A549 (cell line): ENCODE results near the gene FAT1. TPM values are rescaled to one million over a fixed set of nuclear protein-coding genes. Genes with fewer than 3 reads are reported as not detected.

Experiments
- ATAC-seq, 2 experiments: fragments of 200-7000 bp in 1 of 2; fragments of >200 bp in 1 of 2; cut with Nextera tagmentation in 1 of 2; cut with Tn5 transposase in 1 of 2; 3 replicates each; pipeline versions ENCODE4 v1.8.0 to v1.9.1; 2018 to 2020; ENCODE audit warnings: mild to moderate bottlenecking in 1 of 2, moderate library complexity in 1 of 2
- CTCF ChIA-PET: fragments of 300-600 bp; sonication (Branson Sonifier 250); formaldehyde crosslinking; extraction: SDS; loops from one replicate; lab custom pipeline; 2021; ENCODE audit warnings: antibody characterized with exemption, inconsistent platforms; lab: Yijun Ruan, JAX
- POLR2A ChIA-PET: fragments of 350-600 bp; formaldehyde crosslinking; extraction: SDS; loops from one replicate; lab custom pipeline; 2021; ENCODE audit warnings: antibody characterized with exemption, inconsistent platforms; lab: Yijun Ruan, JAX
- DNase-seq, 2 experiments: peaks; one replicate each; pipeline versions ENCODE4 v3.0.0 to v3.0.0-alpha.2; 2011 to 2016; ENCODE audit warnings: low read depth in 1 of 2, low spot score in 1 of 2
- FAIRE-seq: peaks from 2 replicates; lab custom pipeline; 2011; peaks lifted over from hg19 to GRCh38; lab: Jason Lieb, UNC
- H3K27ac ChIP-seq, 2 experiments: fragments of >200 bp; sonication (Bioruptor Twin); formaldehyde crosslinking; 3 replicates each; pipeline ENCODE4 v1.5.1; 2016 to 2017
- H3K4me1 ChIP-seq: fragments of >200 bp; sonication (Bioruptor Twin); formaldehyde crosslinking; 3 replicates; pipeline ENCODE4 v1.6.1; 2016
- H3K4me2 ChIP-seq: fragments of >200 bp; sonication (Bioruptor Twin); formaldehyde crosslinking; 3 replicates; pipeline ENCODE4 v1.6.1; 2016
- H3K4me3 ChIP-seq: fragments of >200 bp; sonication (Bioruptor Twin); formaldehyde crosslinking; 3 replicates; pipeline ENCODE4 v1.5.1; 2016
- H3K9me3 ChIP-seq: fragments of >200 bp; sonication (Bioruptor Twin); formaldehyde crosslinking; 3 replicates; pipeline ENCODE4 v1.6.1; 2016
- CBX2 ChIP-seq: fragments of 200-600 bp; sonication (generic); IDR thresholded peaks from 2 replicates; pipeline ENCODE4 v1.6.1; 2016; ENCODE audit warnings: low read depth, mild to moderate bottlenecking, borderline replicate concordance
- CHD2 ChIP-seq: fragments of 150-350 bp; IDR thresholded peaks from 2 replicates; pipeline ENCODE4 v1.6.1; 2014; ENCODE audit warnings: low read length; ENCODE audit not compliant: partially characterized antibody
- CTCF ChIP-seq: fragments of >200 bp; sonication (Bioruptor Twin); formaldehyde crosslinking; IDR thresholded peaks from 3 replicates; pipeline ENCODE4 v1.5.1; 2016
- EP300 ChIP-seq, 2 experiments: fragments of >200 bp; sonication (Bioruptor Twin); formaldehyde crosslinking; IDR thresholded peaks; 2 replicates in 1 of 2; 3 replicates in 1 of 2; pipeline ENCODE4 v1.6.1; 2016 to 2017
- ESRRA ChIP-seq: fragments of 150-350 bp; IDR thresholded peaks from 2 replicates; pipeline ENCODE4 v1.6.1; 2014; ENCODE audit warnings: mild to moderate bottlenecking, low read length, borderline replicate concordance
- HDAC2 ChIP-seq: fragments of 200-600 bp; sonication (generic); IDR thresholded peaks from 2 replicates; pipeline ENCODE4 v1.6.1; 2016
- HEYL ChIP-seq: fragments of 250-450 bp; sonication (Bioruptor Pico); IDR thresholded peaks from 2 replicates; pipeline ENCODE4 v1.8.0; 2021; ENCODE audit warnings: mild to moderate bottlenecking, moderate library complexity
- HMGXB4 ChIP-seq: fragments of 250-450 bp; sonication (Bioruptor Pico); IDR thresholded peaks from 2 replicates; pipeline ENCODE4 v1.5.0; 2021; ENCODE audit warnings: mild to moderate bottlenecking, moderate library complexity, borderline replicate concordance
- JUN ChIP-seq, 2 experiments: fragments of >200 bp; sonication (Bioruptor Twin); formaldehyde crosslinking; IDR thresholded peaks; 2 replicates in 1 of 2; 3 replicates in 1 of 2; pipeline ENCODE4 v1.6.1; 2016 to 2017
- KDM1A ChIP-seq: fragments of 200-600 bp; sonication (generic); IDR thresholded peaks from 2 replicates; pipeline ENCODE4 v1.6.1; 2016; ENCODE audit warnings: low read depth, mild to moderate bottlenecking
- KDM5A ChIP-seq: fragments of 200-600 bp; sonication (generic); IDR thresholded peaks from 2 replicates; pipeline ENCODE4 v1.6.1; 2016; ENCODE audit warnings: antibody characterized with exemption, mild to moderate bottlenecking
- MAX ChIP-seq: IDR thresholded peaks from 2 replicates; pipeline ENCODE4 v1.6.1; 2012
- MAZ ChIP-seq: fragments of 150-350 bp; IDR thresholded peaks from 2 replicates; pipeline ENCODE4 v1.6.1; 2014; ENCODE audit warnings: antibody characterized with exemption, low read depth, low read length, borderline replicate concordance
- POLR2A ChIP-seq: IDR thresholded peaks from 2 replicates; pipeline ENCODE4 v1.6.1; 2012; ENCODE audit warnings: mild to moderate bottlenecking, low read length
- POLR2AphosphoS2 ChIP-seq: conservative IDR thresholded peaks from 2 replicates; pipeline ENCODE4 v1.6.1; 2012; ENCODE audit warnings: low read length, improper control_type of control experiment, inconsistent platforms
- RAD21 ChIP-seq, 2 experiments: fragments of >200 bp in 1 of 2; sonication (Bioruptor Twin) in 1 of 2; formaldehyde crosslinking in 1 of 2; IDR thresholded peaks in 1 of 2; conservative IDR thresholded peaks in 1 of 2; 2 replicates in 1 of 2; 3 replicates in 1 of 2; pipeline ENCODE4 v1.6.1; 2012 to 2018; ENCODE audit warnings: inconsistent platforms in 1 of 2
- RARB ChIP-seq: fragments of 250-450 bp; sonication (Bioruptor Pico); IDR thresholded peaks from 2 replicates; pipeline ENCODE4 v1.8.0; 2021; ENCODE audit warnings: mild to moderate bottlenecking, moderate library complexity
- REST ChIP-seq: fragments of 200-600 bp; sonication (generic); IDR thresholded peaks from 2 replicates; pipeline ENCODE4 v1.6.1; 2016; ENCODE audit warnings: antibody characterized with exemption, mild to moderate bottlenecking, moderate library complexity
- RNF2 ChIP-seq: fragments of 200-600 bp; sonication (generic); IDR thresholded peaks from 2 replicates; pipeline ENCODE4 v1.6.1; 2016; ENCODE audit warnings: low read depth, mild to moderate bottlenecking, antibody characterized with exemption, moderate library complexity, borderline replicate concordance
- SMC3 ChIP-seq: fragments of >200 bp; sonication (Bioruptor Twin); formaldehyde crosslinking; IDR thresholded peaks from 3 replicates; pipeline ENCODE4 v1.6.1; 2018; ENCODE audit warnings: inconsistent platforms
- SREBF2 ChIP-seq: fragments of 450-650 bp; IDR thresholded peaks from 2 replicates; pipeline ENCODE4 v1.6.1; 2014; ENCODE audit warnings: mild to moderate bottlenecking, moderate library complexity
- TFCP2L1 ChIP-seq: fragments of 250-450 bp; sonication (Bioruptor Pico); IDR thresholded peaks from 2 replicates; pipeline ENCODE4 v1.5.0; 2021; ENCODE audit warnings: mild to moderate bottlenecking
- TP53 ChIP-seq: fragments of 250-450 bp; sonication (Bioruptor Pico); IDR thresholded peaks from 2 replicates; pipeline ENCODE4 v1.5.0; 2021; ENCODE audit warnings: mild to moderate bottlenecking, moderate library complexity
- ZNF302 ChIP-seq: fragments of 250-450 bp; sonication (Bioruptor Pico); IDR thresholded peaks from 2 replicates; pipeline ENCODE4 v1.9.0; 2021; ENCODE audit warnings: inconsistent platforms, mild to moderate bottlenecking, moderate library complexity
- ZSCAN20 ChIP-seq: fragments of 250-450 bp; sonication (Bioruptor Pico); IDR thresholded peaks from 2 replicates; pipeline ENCODE4 v1.8.0; 2022; ENCODE audit warnings: mild to moderate bottlenecking, moderate library complexity
- WGBS: methylation state at CpG from one replicate; pipeline ENCODE4 v1.1.6; 2017; ENCODE audit errors: missing lambda C conversion rate; 5-methylcytosine and 5-hydroxymethylcytosine counted together
- polyA plus RNA-seq, 4 experiments: library from polyadenylated mRNA; depleted of rRNA in 3 of 4; stranded (reverse); fragments of >200 nt; fragmentation: RNase III in 1 of 4; extraction: RNeasy Plus Mini Kit Qiagen cat#74134 plus additional on column Dnase treatment in 1 of 4; gene quantifications; 2 replicates in 3 of 4; 3 replicates in 1 of 4; pipeline ENCODE4 v1.2.3, GENCODE V29; 2011 to 2017

The FAT1 gene
- polyA plus RNA-seq, 2 of the 4 experiments (the other 2 are of a cell fraction) = 62.2 to 177 TPM

- H3K4me3 ChIP-seq = no peak overlapping the region
- H3K4me1 ChIP-seq = peaks cover 64% of the 10 kb centered on the region
- no peak for DNase-seq
- no peak for FAIRE-seq
- CTCF ChIA-PET = interaction anchor here (0.6 to 2.2 kb wide), 20 partner anchors 9 to 999 kb away, joined by 3 to 10 read pairs (median 5); partner anchors contain the start of genes FAT1 and MTNR1A
- POLR2A ChIA-PET = interaction anchor here (0.9 kb wide), 1 partner anchor 54 kb away, joined by 3 read pairs; the partner anchor contains the start of gene FAT1
- peak overlapping the region; percentile 36 to 79; a peak in 4 of 6 replicates for H3K27ac ChIP-seq
- no peak for TF ChIP-seq MAX
- no peak for TF ChIP-seq ESRRA
- no peak for TF ChIP-seq TFCP2L1
- TF ChIP-seq HDAC2 = no peak
- TF ChIP-seq, all 56 proteins: peak for 0
- Histone ChIP-seq H3K9me3 (no peaks in the 10 kb centered on the region), H3K4me2 (peak overlapping the region; percentile 57)
- 16% methylated on average over 5 of the region's 5 CpGs for WGBS
- peak in 1 of 2 experiments; percentile 31; a peak in 3 of 6 replicates for ATAC-seq
Measured at GRCh38 chr4:186669735-186670134, 53.9 kb downstream of the FAT1 start.

GRCh38 chr4:186669159-186669731 is 54.4 kb downstream of the FAT1 start:
- 71% methylated on average over 21 of the region's 21 CpGs for WGBS
- Histone ChIP-seq H3K4me3 (no peak overlapping the region), H3K4me1 (peaks cover 66% of the 10 kb centered on the region), H3K4me2 (peak overlapping the region; percentile 57), H3K27ac (peak overlapping the region; percentile 36 to 79; a peak in 4 of 6 replicates), H3K9me3 (no peaks in the 10 kb centered on the region)
- TF ChIP-seq TP53 (no peak), ZSCAN20 (CRISPR knock-in tag) (no peak), MAZ (no peak), KDM1A (no peak), SMC3 (peak; percentile 64), RAD21 (conservative IDR thresholded peaks at IDR 0.05 in 1 of 2, IDR thresholded peaks at IDR 0.05 in 1 of 2) (peak; percentile 59 to 68), KDM5A (no peak), CTCF (peak; percentile 55), HEYL (CRISPR knock-in tag) (no peak)
- ChIA-PET POLR2A (interaction anchor here (0.9 kb wide), 1 partner anchor 55 kb away, joined by 3 read pairs; the partner anchor contains the start of gene FAT1), CTCF (interaction anchor here (0.6 to 2.2 kb wide), 19 partner anchors 9 to 276 kb away, joined by 3 to 10 read pairs (median 5); partner anchors contain the start of genes FAT1 and MTNR1A)
- FAIRE-seq (no peak), DNase-seq (peak in 1 of 2 experiments; percentile 38), ATAC-seq (peak; percentile 61 to 62; a peak in 4 of 6 replicates)

- Histone ChIP-seq H3K4me1 (peaks cover 51% of the 10 kb centered on the region), H3K9me3 (no peaks in the 10 kb centered on the region), H3K27ac (peak overlapping the region; percentile 65 to 70; a peak in 3 of 6 replicates), H3K4me3 (no peak overlapping the region), H3K4me2 (peak overlapping the region; percentile 71)
- DNase-seq (no peak), ATAC-seq (peak in 1 of 2 experiments; percentile 51; a peak in 2 of 6 replicates), FAIRE-seq (no peak)
- WGBS = 6% methylated on average over 3 of the region's 3 CpGs
- ChIA-PET CTCF (interaction anchor here (0.9 kb wide), 1 partner anchor 59 kb away, joined by 3 read pairs; no protein-coding TSS in a partner anchor), POLR2A (no interaction called here)
- no peak for TF ChIP-seq CBX2
- no peak for TF ChIP-seq EP300 (IDR thresholded peaks at IDR 0.05)
- TF ChIP-seq RNF2 = no peak
- TF ChIP-seq MAX = no peak
- TF ChIP-seq ESRRA = no peak
- no peak for TF ChIP-seq POLR2A
- TF ChIP-seq SREBF2 = no peak
- no peak for TF ChIP-seq POLR2AphosphoS2
- no peak for TF ChIP-seq RARB (CRISPR knock-in tag)
- no peak for TF ChIP-seq JUN (IDR thresholded peaks at IDR 0.05)
- TF ChIP-seq CHD2 = no peak
- TF ChIP-seq REST = no peak
- TF ChIP-seq ZNF302 (CRISPR knock-in tag) = no peak
- no peak for TF ChIP-seq RAD21 (conservative IDR thresholded peaks at IDR 0.05 in 1 of 2, IDR thresholded peaks at IDR 0.05 in 1 of 2)
- no peak for TF ChIP-seq HMGXB4
Measured at GRCh38 chr4:186666750-186667149, 56.9 kb downstream of the FAT1 start.
